Right ventricle myocardium superior (tissue), 1 donor: ENCODE data around the gene TMEM201. TPM values are rescaled to one million over a fixed set of nuclear protein-coding genes. Genes with fewer than 3 reads are reported as not detected.

Experiments used
- total RNA-seq: library from RNA; stranded (reverse); fragmentation: NEBNext Ultra II Directional; extraction: Animal tissue kit (Norgen Biotek cat#: 25700); gene quantifications from one replicate; pipeline ENCODE4 v1.2.1, GENCODE V29; 2021
- donor health status: DM: no; HTN: yes; CAD: no; lungs with severe emphysema.

Gene TMEM201
- total RNA-seq, 1 donor from 2014 or later, result 17.2 TPM

Other genes with a start within 250 kb of the TMEM201 start
- 6.3 TPM for gene SLC25A33, start 49.4 kb upstream of the TMEM201 start, total RNA-seq
- gene PIK3CD, start 62.8 kb downstream of the TMEM201 start, total RNA-seq, result 3.3 TPM
- gene CLSTN1, start 235.1 kb downstream of the TMEM201 start, total RNA-seq, result 48.8 TPM